A549 (cell line): ENCODE measurements around the gene IGLON5. TPM values are rescaled to one million over a fixed set of nuclear protein-coding genes. Genes with fewer than 3 reads are reported as not detected.

Experiments used
- ATAC-seq, 2 experiments: fragments of 200-7000 bp in 1 of 2; fragments of >200 bp in 1 of 2; cut with Nextera tagmentation in 1 of 2; cut with Tn5 transposase in 1 of 2; 3 replicates each; pipeline versions ENCODE4 v1.8.0 to v1.9.1; 2018 to 2020; ENCODE audit warnings: mild to moderate bottlenecking in 1 of 2, moderate library complexity in 1 of 2
- CTCF ChIA-PET: fragments of 300-600 bp; sonication (Branson Sonifier 250); formaldehyde crosslinking; extraction: SDS; loops from one replicate; lab custom pipeline; 2021; ENCODE audit warnings: antibody characterized with exemption, inconsistent platforms; lab: Yijun Ruan, JAX
- POLR2A ChIA-PET: fragments of 350-600 bp; formaldehyde crosslinking; extraction: SDS; loops from one replicate; lab custom pipeline; 2021; ENCODE audit warnings: antibody characterized with exemption, inconsistent platforms; lab: Yijun Ruan, JAX
- DNase-seq, 2 experiments: peaks; one replicate each; pipeline versions ENCODE4 v3.0.0 to v3.0.0-alpha.2; 2011 to 2016; ENCODE audit warnings: low read depth in 1 of 2, low spot score in 1 of 2
- FAIRE-seq: peaks from 2 replicates; lab custom pipeline; 2011; peaks lifted over from hg19 to GRCh38; lab: Jason Lieb, UNC
- H3K27ac ChIP-seq, 2 experiments: fragments of >200 bp; sonication (Bioruptor Twin); formaldehyde crosslinking; 3 replicates each; pipeline ENCODE4 v1.5.1; 2016 to 2017
- H3K4me1 ChIP-seq: fragments of >200 bp; sonication (Bioruptor Twin); formaldehyde crosslinking; 3 replicates; pipeline ENCODE4 v1.6.1; 2016
- H3K4me2 ChIP-seq: fragments of >200 bp; sonication (Bioruptor Twin); formaldehyde crosslinking; 3 replicates; pipeline ENCODE4 v1.6.1; 2016
- H3K4me3 ChIP-seq: fragments of >200 bp; sonication (Bioruptor Twin); formaldehyde crosslinking; 3 replicates; pipeline ENCODE4 v1.5.1; 2016
- H3K9me3 ChIP-seq: fragments of >200 bp; sonication (Bioruptor Twin); formaldehyde crosslinking; 3 replicates; pipeline ENCODE4 v1.6.1; 2016
- CHD2 ChIP-seq: fragments of 150-350 bp; IDR thresholded peaks from 2 replicates; pipeline ENCODE4 v1.6.1; 2014; ENCODE audit warnings: low read length; ENCODE audit not compliant: partially characterized antibody
- EP300 ChIP-seq, 2 experiments: fragments of >200 bp; sonication (Bioruptor Twin); formaldehyde crosslinking; IDR thresholded peaks; 2 replicates in 1 of 2; 3 replicates in 1 of 2; pipeline ENCODE4 v1.6.1; 2016 to 2017
- FOSB ChIP-seq: fragments of 250-450 bp; sonication (Bioruptor Pico); IDR thresholded peaks from 2 replicates; pipeline ENCODE4 v1.5.0; 2020; ENCODE audit warnings: mild to moderate bottlenecking, moderate library complexity
- HOXB5 ChIP-seq: fragments of 250-450 bp; sonication (Bioruptor Pico); IDR thresholded peaks from 2 replicates; pipeline ENCODE4 v1.5.0; 2020; ENCODE audit warnings: mild to moderate bottlenecking, moderate library complexity
- NR3C1 ChIP-seq: fragments of >200 bp; sonication (Bioruptor Twin); formaldehyde crosslinking; IDR thresholded peaks from 3 replicates; pipeline ENCODE4 v1.6.1; 2017
- RAD21 ChIP-seq, 2 experiments: fragments of >200 bp in 1 of 2; sonication (Bioruptor Twin) in 1 of 2; formaldehyde crosslinking in 1 of 2; IDR thresholded peaks in 1 of 2; conservative IDR thresholded peaks in 1 of 2; 2 replicates in 1 of 2; 3 replicates in 1 of 2; pipeline ENCODE4 v1.6.1; 2012 to 2018; ENCODE audit warnings: inconsistent platforms in 1 of 2
- RFX5 ChIP-seq: fragments of 450-650 bp; IDR thresholded peaks from 2 replicates; pipeline ENCODE4 v1.7.1; 2014; ENCODE audit warnings: antibody characterized with exemption, mild to moderate bottlenecking, moderate library complexity
- SMC3 ChIP-seq: fragments of >200 bp; sonication (Bioruptor Twin); formaldehyde crosslinking; IDR thresholded peaks from 3 replicates; pipeline ENCODE4 v1.6.1; 2018; ENCODE audit warnings: inconsistent platforms
- TFCP2L1 ChIP-seq: fragments of 250-450 bp; sonication (Bioruptor Pico); IDR thresholded peaks from 2 replicates; pipeline ENCODE4 v1.5.0; 2021; ENCODE audit warnings: mild to moderate bottlenecking
- TP53 ChIP-seq: fragments of 250-450 bp; sonication (Bioruptor Pico); IDR thresholded peaks from 2 replicates; pipeline ENCODE4 v1.5.0; 2021; ENCODE audit warnings: mild to moderate bottlenecking, moderate library complexity
- ZSCAN20 ChIP-seq: fragments of 250-450 bp; sonication (Bioruptor Pico); IDR thresholded peaks from 2 replicates; pipeline ENCODE4 v1.8.0; 2022; ENCODE audit warnings: mild to moderate bottlenecking, moderate library complexity
- WGBS: methylation state at CpG from one replicate; pipeline ENCODE4 v1.1.6; 2017; ENCODE audit errors: missing lambda C conversion rate; 5-methylcytosine and 5-hydroxymethylcytosine counted together
- polyA plus RNA-seq, 4 experiments: library from polyadenylated mRNA; depleted of rRNA in 3 of 4; stranded (reverse); fragments of >200 nt; fragmentation: RNase III in 1 of 4; extraction: RNeasy Plus Mini Kit Qiagen cat#74134 plus additional on column Dnase treatment in 1 of 4; gene quantifications; 2 replicates in 3 of 4; 3 replicates in 1 of 4; pipeline ENCODE4 v1.2.3, GENCODE V29; 2011 to 2017
- TF ChIP-seq, protein P1 (sequence below): fragments of >200 bp; sonication (Bioruptor Twin); formaldehyde crosslinking; IDR thresholded peaks from 3 replicates; pipeline ENCODE4 v1.5.1; 2016
- TF ChIP-seq, protein P2 (sequence below): fragments of 200-600 bp; sonication (generic); IDR thresholded peaks from 2 replicates; pipeline ENCODE4 v1.6.1; 2016; ENCODE audit warnings: antibody characterized with exemption, mild to moderate bottlenecking, moderate library complexity
- TF ChIP-seq, protein P3 (sequence below): IDR thresholded peaks from 2 replicates; pipeline ENCODE4 v1.6.1; 2012; ENCODE audit warnings: low read depth, borderline replicate concordance
- TF ChIP-seq, protein P4 (sequence below): fragments of 250-450 bp; sonication (Bioruptor Pico); IDR thresholded peaks from 2 replicates; pipeline ENCODE4 v1.5.0; 2020; ENCODE audit warnings: low read depth, mild to moderate bottlenecking, moderate library complexity
- TF ChIP-seq, protein P5 (sequence below): fragments of >200 bp; sonication (Bioruptor Twin); formaldehyde crosslinking; IDR thresholded peaks from 3 replicates; pipeline ENCODE4 v1.6.1; 2016

The IGLON5 gene
- polyA plus RNA-seq, 2 of the 4 experiments (the other 2 are of a cell fraction), result 0.04 to 0.06 TPM

DNA sequence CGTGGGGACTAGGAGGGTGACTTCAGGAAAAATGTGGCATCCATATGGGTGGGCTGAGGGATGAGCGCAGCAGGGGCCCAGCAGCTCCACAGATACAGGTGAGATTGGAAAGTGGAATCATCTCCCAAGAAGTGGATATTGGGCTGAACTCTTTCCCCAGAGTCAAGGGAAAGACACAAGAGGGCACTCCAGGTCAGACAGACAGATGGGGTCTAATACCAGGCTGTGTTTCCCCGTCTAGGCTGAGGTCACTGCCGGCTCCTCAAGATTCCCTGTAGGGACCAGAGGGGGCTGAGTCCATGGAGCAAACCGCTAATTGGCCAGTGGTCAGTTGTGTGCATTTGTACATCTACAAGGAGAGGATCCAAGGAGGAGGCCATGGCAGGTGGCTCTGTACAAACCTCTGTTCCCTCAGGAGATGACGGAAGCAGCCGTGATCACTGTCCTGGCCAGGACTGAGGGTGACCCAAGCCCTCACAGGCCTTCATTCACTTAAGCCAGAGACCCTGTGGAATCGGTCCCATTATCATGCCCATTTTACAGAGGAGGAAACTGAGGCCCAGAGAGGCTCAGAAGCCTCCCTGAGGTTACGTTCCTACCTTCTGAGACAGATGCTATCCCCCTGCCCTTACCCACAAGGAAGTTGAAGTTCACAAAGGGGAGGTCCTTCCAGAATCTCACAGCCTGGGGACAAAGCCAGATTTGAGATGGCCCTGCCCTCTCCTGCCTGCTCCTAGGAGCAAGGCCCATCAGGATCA lies 14.9 kb upstream of the IGLON5 start:
- peak; percentile 58 to 82; a peak in 5 of 6 replicates for ATAC-seq
- peak in 1 of 2 experiments; percentile 36 for DNase-seq
- Histone ChIP-seq H3K4me3 (no peak overlapping the region), H3K4me2 (no peak overlapping the region), H3K27ac (no peak overlapping the region), H3K9me3 (no peaks in the 10 kb centered on the region; the same call in 2 of the 3 replicates), H3K4me1 (no peaks in the 10 kb centered on the region)
- WGBS, result 37% methylated on average over 9 of the region's 9 CpGs
- no peak for TF ChIP-seq RFX5
- TF ChIP-seq, protein P1, sequence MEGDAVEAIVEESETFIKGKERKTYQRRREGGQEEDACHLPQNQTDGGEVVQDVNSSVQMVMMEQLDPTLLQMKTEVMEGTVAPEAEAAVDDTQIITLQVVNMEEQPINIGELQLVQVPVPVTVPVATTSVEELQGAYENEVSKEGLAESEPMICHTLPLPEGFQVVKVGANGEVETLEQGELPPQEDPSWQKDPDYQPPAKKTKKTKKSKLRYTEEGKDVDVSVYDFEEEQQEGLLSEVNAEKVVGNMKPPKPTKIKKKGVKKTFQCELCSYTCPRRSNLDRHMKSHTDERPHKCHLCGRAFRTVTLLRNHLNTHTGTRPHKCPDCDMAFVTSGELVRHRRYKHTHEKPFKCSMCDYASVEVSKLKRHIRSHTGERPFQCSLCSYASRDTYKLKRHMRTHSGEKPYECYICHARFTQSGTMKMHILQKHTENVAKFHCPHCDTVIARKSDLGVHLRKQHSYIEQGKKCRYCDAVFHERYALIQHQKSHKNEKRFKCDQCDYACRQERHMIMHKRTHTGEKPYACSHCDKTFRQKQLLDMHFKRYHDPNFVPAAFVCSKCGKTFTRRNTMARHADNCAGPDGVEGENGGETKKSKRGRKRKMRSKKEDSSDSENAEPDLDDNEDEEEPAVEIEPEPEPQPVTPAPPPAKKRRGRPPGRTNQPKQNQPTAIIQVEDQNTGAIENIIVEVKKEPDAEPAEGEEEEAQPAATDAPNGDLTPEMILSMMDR, result peak; percentile 31
- TF ChIP-seq RAD21 (conservative IDR thresholded peaks at IDR 0.05 in 1 of 2, IDR thresholded peaks at IDR 0.05 in 1 of 2), result peak; percentile 47 to 65; a peak in 4 of 5 replicates
- TF ChIP-seq SMC3, result peak; percentile 14; the same call in 1 of the 3 replicates
- TF ChIP-seq, all 56 proteins: peak for 3
- POLR2A ChIA-PET, result no interaction called here
- no peak for FAIRE-seq
- CTCF ChIA-PET, result interaction anchor here (0.9 to 1.9 kb wide), 9 partner anchors 9 to 361 kb away, joined by 3 to 6 read pairs (median 3); no protein-coding TSS in a partner anchor

DNA sequence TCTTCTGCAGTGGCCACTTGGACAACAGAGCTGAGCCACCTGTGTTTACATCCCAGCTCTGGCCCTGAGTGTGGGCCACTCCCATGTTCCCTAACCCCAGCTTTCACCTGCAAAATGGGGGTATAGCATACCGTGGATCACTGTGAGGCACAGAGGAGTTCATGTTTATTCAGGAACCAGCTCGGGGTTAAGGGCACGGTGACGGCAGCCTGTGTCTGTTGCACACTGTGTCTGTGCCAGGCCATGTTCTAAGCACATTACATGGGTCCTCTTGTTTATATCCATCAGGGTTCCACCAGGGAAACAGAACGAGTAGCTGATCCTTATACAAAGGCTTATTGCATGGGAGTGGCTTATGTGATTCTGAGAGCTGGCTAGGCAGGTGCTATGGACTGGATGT lies 14.0 kb upstream of the IGLON5 start:
- Histone ChIP-seq H3K4me3 (no peak overlapping the region), H3K4me1 (no peaks in the 10 kb centered on the region), H3K9me3 (peaks cover 2% of the 10 kb centered on the region; the same call in 1 of the 3 replicates), H3K27ac (no peak overlapping the region), H3K4me2 (no peak overlapping the region)
- ChIA-PET CTCF (interaction anchor here (1.1 to 2.4 kb wide), 2 partner anchors 12 to 124 kb away, joined by 3 to 8 read pairs; no protein-coding TSS in a partner anchor), POLR2A (no interaction called here)
- ATAC-seq (no peak), FAIRE-seq (no peak), DNase-seq (no peak)
- TF ChIP-seq, protein P2, sequence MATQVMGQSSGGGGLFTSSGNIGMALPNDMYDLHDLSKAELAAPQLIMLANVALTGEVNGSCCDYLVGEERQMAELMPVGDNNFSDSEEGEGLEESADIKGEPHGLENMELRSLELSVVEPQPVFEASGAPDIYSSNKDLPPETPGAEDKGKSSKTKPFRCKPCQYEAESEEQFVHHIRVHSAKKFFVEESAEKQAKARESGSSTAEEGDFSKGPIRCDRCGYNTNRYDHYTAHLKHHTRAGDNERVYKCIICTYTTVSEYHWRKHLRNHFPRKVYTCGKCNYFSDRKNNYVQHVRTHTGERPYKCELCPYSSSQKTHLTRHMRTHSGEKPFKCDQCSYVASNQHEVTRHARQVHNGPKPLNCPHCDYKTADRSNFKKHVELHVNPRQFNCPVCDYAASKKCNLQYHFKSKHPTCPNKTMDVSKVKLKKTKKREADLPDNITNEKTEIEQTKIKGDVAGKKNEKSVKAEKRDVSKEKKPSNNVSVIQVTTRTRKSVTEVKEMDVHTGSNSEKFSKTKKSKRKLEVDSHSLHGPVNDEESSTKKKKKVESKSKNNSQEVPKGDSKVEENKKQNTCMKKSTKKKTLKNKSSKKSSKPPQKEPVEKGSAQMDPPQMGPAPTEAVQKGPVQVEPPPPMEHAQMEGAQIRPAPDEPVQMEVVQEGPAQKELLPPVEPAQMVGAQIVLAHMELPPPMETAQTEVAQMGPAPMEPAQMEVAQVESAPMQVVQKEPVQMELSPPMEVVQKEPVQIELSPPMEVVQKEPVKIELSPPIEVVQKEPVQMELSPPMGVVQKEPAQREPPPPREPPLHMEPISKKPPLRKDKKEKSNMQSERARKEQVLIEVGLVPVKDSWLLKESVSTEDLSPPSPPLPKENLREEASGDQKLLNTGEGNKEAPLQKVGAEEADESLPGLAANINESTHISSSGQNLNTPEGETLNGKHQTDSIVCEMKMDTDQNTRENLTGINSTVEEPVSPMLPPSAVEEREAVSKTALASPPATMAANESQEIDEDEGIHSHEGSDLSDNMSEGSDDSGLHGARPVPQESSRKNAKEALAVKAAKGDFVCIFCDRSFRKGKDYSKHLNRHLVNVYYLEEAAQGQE, result no peak
- TF ChIP-seq, protein P3, sequence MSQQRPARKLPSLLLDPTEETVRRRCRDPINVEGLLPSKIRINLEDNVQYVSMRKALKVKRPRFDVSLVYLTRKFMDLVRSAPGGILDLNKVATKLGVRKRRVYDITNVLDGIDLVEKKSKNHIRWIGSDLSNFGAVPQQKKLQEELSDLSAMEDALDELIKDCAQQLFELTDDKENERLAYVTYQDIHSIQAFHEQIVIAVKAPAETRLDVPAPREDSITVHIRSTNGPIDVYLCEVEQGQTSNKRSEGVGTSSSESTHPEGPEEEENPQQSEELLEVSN, result no peak
- WGBS, result 51% methylated on average over 5 of the region's 5 CpGs

DNA sequence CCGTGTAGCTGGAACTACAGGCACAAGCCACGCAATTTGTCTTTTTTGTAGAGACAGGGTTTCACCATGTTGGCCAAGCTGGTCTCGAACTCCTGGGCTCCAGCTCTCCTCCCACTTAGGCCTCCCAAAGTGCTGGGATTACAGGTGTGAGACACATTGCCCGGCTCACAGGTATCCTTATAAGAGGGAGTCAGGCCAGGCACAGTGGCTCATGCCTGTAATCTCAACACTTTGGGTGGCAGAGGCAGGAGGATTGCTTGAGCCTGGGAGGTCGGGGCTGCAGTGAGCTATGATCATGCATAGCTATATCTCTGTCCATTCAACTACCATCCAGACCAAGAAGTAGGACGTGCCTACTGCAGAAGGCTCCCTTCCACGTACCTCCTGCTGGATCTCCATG lies 10.2 kb upstream of the IGLON5 start:
- no peak for DNase-seq
- no peak overlapping the region for H3K4me3 ChIP-seq
- no peak for ATAC-seq
- CTCF ChIA-PET, result interaction anchor here (1.3 kb wide), 1 partner anchor 9 kb away, joined by 3 read pairs; no protein-coding TSS in a partner anchor
- WGBS, result 2% methylated on average over 7 of the region's 7 CpGs
- peaks cover 10% of the 10 kb centered on the region; the same call in 2 of the 3 replicates for H3K9me3 ChIP-seq
- POLR2A ChIA-PET, result no interaction called here
- no peak overlapping the region for H3K27ac ChIP-seq
- H3K4me2 ChIP-seq, result no peak overlapping the region
- TF ChIP-seq TP53 (no peak), CHD2 (no peak), NR3C1 (no peak), ZSCAN20 (no peak), TFCP2L1 (CRISPR knock-in tag) (no peak), FOSB (CRISPR knock-in tag) (no peak), EP300 (IDR thresholded peaks at IDR 0.05) (no peak), HOXB5 (CRISPR knock-in tag) (no peak)
- TF ChIP-seq, protein P4, sequence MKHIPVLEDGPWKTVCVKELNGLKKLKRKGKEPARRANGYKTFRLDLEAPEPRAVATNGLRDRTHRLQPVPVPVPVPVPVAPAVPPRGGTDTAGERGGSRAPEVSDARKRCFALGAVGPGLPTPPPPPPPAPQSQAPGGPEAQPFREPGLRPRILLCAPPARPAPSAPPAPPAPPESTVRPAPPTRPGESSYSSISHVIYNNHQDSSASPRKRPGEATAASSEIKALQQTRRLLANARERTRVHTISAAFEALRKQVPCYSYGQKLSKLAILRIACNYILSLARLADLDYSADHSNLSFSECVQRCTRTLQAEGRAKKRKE (CRISPR knock-in tag), result no peak
- TF ChIP-seq, protein P1, result no peak
- TF ChIP-seq, protein P5, sequence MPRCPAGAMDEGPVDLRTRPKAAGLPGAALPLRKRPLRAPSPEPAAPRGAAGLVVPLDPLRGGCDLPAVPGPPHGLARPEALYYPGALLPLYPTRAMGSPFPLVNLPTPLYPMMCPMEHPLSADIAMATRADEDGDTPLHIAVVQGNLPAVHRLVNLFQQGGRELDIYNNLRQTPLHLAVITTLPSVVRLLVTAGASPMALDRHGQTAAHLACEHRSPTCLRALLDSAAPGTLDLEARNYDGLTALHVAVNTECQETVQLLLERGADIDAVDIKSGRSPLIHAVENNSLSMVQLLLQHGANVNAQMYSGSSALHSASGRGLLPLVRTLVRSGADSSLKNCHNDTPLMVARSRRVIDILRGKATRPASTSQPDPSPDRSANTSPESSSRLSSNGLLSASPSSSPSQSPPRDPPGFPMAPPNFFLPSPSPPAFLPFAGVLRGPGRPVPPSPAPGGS, result no peak
- no peak for FAIRE-seq
- H3K4me1 ChIP-seq, result no peaks in the 10 kb centered on the region
